GM21390 (cell line): Measurements from ENCODE around the gene IFNA14.
"Not testable (repeated sequence)": the region's sequence is repeated elsewhere in the genome, so short reads cannot be mapped to it uniquely, and the experiment has no call there.

Experiments used
- ATAC-seq: cut with Tn5 transposase; IDR thresholded peaks from one replicate; pipeline ENCODE4 v1.9.1; 2021; ENCODE audit not compliant: unreplicated experiment

The IFNA14 gene

DNA sequence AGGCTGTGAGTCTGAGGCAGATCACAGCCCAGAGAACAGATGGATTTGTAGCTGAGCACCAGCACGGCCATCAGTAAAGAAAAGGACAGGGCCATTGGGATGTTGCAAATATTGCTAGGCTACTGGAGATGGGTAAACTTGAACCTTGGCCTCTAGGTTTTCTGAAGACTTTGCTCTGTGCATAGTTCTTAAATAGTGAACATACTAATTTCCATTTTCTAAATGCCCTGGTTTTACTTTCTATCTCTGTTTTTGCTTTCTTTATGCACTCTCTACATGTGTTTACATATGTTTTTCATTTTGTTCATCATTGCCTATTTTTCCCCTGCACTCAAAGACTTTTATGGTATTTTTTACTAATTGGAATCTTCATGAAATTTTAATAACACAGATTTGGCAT lies 22.6 kb downstream of the IFNA14 start, which contains the start of gene IFNA16:
Gene IFNA16 (minus strand): TSS at position 101 of the 400 bp plus-strand sequence. CDS start 6 bp downstream, at position 95.
- not testable (repeated sequence) for ATAC-seq

DNA sequence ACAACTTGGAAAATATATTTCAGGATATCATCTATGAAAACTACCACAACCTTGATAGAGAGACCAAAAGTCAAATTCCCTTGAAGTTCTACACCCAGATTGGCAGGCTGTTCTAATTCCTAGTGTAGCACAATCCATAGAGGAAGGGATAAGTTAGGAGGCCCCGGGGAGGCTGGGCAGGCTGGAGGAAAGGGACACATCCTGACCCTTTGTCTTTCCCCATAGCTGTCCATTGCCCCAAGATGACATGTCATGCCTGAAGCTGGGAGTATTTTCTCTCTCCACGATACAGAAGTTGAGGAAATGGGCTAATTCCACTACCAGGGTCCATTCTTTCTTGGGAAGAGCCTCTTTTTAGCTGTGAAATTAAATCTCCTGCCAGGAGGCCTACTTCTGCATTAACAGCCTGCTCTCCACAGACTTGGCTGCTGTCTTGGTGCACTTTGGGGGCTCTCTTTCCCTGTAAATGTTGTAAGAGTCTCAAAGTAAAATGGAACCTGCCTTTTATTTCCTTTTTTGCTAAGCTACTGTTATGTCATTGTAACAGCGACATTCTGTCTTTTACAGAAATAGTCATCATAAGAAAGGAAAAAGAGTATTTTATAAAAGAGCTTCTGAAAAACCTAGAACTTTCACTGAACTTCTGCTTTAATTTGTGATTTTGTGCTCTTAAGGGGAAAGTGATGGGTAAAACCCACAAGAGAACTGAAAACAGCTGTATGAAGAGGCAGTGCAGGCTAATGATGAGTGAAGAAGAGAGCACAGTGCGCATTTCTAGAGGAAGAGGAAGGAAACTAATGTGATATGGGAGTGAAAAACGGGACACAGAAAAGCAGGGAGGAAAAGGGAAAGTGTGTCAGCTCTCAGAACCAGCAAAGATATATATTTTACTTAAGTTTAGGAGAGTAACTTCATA lies 26.1 kb downstream of the IFNA14 start:
- peak; percentile 82 for ATAC-seq

DNA sequence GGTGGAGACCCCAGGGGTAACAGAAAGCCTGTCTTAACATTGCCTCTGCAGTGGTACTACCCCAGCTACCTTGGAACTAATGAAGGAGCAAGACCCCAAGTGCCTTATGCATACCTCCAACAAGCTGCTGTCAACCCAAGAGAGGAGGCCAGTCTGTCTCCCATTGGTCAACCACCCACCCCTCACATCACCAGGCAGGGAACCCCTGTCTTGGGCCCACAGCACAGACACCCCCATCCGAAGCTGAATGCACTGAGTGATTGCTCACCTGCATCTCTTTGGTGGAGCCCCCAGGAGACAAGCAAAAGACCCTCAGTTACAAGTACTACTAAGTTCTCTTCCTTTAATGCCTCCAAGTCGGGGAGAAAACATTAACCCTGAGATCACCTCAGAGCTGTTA lies 27.6 kb downstream of the IFNA14 start:
- ATAC-seq: not testable (repeated sequence)

DNA sequence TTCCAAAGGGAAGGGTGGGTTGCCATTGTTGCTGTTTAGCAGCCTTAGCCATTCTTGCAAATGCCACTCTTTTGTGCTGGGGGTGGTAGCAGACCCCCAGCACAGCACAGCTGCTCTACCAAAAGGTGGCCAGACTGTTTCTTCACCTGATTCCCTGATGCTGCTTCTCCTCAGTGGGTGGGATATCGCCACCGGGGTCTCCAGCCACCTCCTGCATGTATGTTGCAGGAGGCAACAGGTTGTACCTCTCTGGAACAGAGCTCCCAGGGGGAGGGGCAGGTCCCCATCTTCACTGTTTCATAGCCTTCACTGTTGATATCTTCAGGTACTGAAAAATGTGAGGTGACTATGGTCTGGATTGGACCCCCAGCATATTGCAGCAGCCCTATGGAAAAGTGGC lies 29.0 kb downstream of the IFNA14 start:
- ATAC-seq: not testable (repeated sequence)

DNA sequence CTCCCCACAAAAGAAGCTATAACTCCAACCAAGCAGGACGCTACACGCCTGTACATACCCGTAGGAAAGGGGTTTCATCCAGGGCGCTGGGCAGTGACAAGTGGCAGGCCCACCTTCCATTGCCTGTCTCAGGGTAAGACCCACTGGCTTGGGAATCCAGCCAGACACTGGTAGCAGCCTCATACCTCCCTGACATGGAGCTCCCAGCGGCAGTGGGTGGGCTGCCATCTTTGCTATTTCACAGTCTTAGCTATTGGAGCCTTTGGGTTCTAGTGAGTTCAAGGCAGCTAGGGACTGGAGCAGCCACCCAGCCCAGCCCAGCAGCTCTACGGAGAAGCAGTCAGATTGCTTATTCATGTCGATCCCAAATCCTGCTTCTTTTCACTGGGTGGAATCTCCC lies 29.5 kb downstream of the IFNA14 start:
- ATAC-seq: no peak

DNA sequence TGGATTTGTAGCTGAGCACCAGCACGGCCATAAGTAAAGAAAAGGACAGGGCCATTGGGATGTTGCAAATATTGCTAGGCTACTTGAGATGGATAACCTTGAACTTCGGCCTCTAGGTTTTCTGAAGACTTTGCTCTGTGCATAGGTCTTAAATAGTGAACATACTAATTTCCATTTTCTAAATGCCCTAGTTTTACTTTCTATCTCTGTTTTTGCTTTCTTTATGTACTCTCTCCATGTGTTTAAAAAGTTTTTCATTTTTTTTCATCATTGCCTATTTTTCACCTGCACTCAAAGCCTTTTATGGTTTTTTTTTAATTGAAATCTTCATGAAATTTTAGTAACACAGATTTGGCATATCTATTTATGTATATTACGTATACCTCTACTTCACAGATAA lies 32.8 kb downstream of the IFNA14 start, which contains the start of gene IFNA10:
Gene IFNA10 (minus strand): TSS at position 101 of the 400 bp plus-strand sequence. CDS start 46 bp downstream, at position 55.
- not testable (repeated sequence) for ATAC-seq

DNA sequence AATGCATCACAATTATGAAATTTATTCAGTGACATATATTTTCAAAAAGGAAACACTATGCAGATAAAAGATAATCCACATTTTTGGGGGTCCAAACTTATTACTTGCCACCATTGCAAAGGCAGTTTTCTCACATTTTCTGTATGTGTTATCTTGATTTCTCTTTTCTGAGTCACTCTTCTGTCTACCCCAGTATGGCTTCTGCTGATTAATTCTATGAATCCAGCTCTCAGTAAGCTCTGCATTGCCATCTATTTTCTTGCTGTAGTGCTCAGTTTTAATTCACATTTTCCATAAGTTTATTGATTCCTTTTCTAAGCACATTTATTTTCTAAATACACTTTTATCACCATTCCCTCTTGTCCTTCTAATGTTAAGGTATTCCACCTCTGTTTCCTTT lies 34.6 kb downstream of the IFNA14 start:
- no peak for ATAC-seq

DNA sequence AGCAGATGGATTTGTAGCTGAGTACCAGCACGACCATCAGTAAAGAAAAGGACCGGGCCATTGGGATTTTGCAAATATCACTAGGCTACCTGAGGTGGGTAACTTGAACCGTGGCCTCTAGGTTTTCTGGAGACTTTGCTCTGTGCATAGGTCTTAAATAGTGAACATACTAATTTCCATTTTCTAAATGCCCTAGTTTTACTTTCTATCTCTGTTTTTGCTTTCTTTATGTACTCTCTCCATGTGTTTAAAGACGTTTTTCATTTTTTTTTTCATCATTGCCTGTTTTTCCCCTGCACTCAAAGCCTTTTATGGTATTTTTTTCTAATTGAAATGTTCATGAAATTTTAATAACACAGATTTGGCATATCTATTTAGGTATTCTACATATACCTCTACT lies 37.7 kb downstream of the IFNA14 start, which contains the start of gene IFNA7:
Gene IFNA7 (minus strand): TSS at position 101 of the 400 bp plus-strand sequence. CDS start 40 bp downstream, at position 61.
- not testable (repeated sequence) for ATAC-seq

DNA sequence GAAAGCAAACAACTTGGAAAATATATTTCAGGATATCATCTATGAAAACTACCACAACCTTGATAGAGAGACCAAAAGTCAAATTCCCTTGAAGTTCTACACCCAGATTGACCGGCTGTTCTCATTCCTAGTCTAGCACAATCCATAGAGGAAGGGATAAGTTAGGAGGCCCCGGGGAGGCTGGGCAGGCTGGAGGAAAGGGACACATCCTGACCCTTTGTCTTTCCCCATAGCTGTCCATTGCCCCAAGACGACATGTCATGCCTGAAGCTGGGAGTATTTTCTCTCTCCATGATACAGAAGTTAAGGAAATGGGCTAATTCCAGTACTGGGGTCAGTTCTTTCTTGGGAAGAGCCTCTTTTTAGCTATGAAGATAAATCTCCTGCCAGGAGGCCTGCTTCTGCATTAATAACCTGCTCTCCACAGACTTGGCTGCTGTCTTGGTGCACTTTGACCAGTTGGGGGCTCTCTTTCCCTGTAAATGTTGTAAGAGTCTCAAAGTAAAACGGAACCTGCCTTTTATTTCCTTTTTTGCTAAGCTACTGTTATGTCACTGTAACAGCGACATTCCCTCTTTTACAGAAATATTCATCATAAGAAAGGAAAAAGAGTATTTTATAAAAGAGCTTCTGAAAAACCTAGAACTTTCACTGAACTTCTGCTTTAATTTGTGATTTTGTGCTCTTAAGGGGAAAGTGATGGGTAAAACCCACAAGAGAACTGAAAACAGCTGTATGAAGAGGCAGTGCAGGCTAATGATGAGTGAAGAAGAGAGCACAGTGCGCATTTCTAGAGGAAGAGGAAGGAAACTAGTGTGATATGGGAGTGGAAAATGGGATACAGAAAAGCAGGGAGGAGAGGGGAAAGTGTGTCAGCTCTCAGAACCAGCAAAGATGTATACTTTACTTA lies 44.7 kb downstream of the IFNA14 start:
- peak; percentile 92 for ATAC-seq
